Sigmoid colon (tissue), 7 donors: Measurements from ENCODE around the gene CARS1. TPM values are rescaled to one million over a fixed set of nuclear protein-coding genes. Genes with fewer than 3 reads are reported as not detected.

Source experiments
- DNase-seq: peaks from one replicate; pipeline ENCODE4 v3.0.0-alpha.2; 2019
- H3K27ac ChIP-seq, 4 donors: fragments of 200-600 bp; sonication (generic); one replicate each; pipeline ENCODE4 v1.5.1; 2016 to 2019; ENCODE audit warnings: mild to moderate bottlenecking in 1 of 4
- H3K27me3 ChIP-seq, 3 donors: fragments of 200-600 bp; sonication (generic); one replicate each; pipeline ENCODE4 v1.5.1; 2019; ENCODE audit warnings: mild to moderate bottlenecking in 1 of 3
- H3K36me3 ChIP-seq, 4 donors: fragments of 200-600 bp; sonication (generic); one replicate each; pipeline ENCODE4 v1.5.1; 2016 to 2019
- H3K4me1 ChIP-seq, 4 donors: fragments of 200-600 bp; sonication (generic); one replicate each; pipeline ENCODE4 v1.5.1; 2017 to 2019
- H3K4me3 ChIP-seq, 4 donors: fragments of 200-600 bp; sonication (generic); one replicate each; pipeline ENCODE4 v1.5.1; 2017 to 2019; ENCODE audit warnings: mild to moderate bottlenecking in 2 of 4, moderate library complexity in 1 of 4
- H3K9me3 ChIP-seq, 4 donors: fragments of 200-600 bp in 3 of 4; sonication (generic) in 3 of 4; one replicate each; pipeline versions ENCODE4 v1.5.1 to v1.6.1; 2013 to 2019
- CTCF ChIP-seq, 4 experiments: fragments of 450-650 bp in 3 of 4; fragments of 200-600 bp in 1 of 4; IDR thresholded peaks; one replicate each; pipeline ENCODE4 v1.5.1; 2016 to 2019; ENCODE audit warnings: antibody characterized with exemption in 4 of 4, mild to moderate bottlenecking in 3 of 4, moderate library complexity in 2 of 4
- EP300 ChIP-seq, 4 donors: sonication (generic); formaldehyde crosslinking; IDR thresholded peaks; one replicate each; pipeline ENCODE4 v1.6.1; 2017; ENCODE audit warnings: antibody characterized with exemption in 4 of 4
- POLR2A ChIP-seq, 2 donors: fragments of 450-650 bp; IDR thresholded peaks; one replicate each; pipeline ENCODE4 v1.6.1; 2016; ENCODE audit warnings: antibody characterized with exemption in 2 of 2, mild to moderate bottlenecking in 2 of 2, moderate library complexity in 2 of 2
- POLR2AphosphoS5 ChIP-seq, 4 donors: sonication (generic); formaldehyde crosslinking; IDR thresholded peaks; one replicate each; pipeline ENCODE4 v1.6.1; 2017; ENCODE audit warnings: antibody characterized with exemption in 4 of 4
- WGBS, 2 donors: extraction: QIAGEN DNeasy Blood & Tissue Kit; methylation state at CpG; one replicate each; pipeline ENCODE4 v1.1.7; 2013; 5-methylcytosine and 5-hydroxymethylcytosine counted together
- intact Hi-C: fragments of 100-400 bp; cut with DNase I; formaldehyde crosslinking; loops from one replicate; pipeline ENCODE4 v1.15.1; 2023
- polyA plus RNA-seq, 3 donors: library from polyadenylated mRNA; stranded (reverse); fragments of 200-250 nt; gene quantifications; one replicate each; pipeline ENCODE4 v1.2.3, GENCODE V29; 2013
- total RNA-seq, 4 donors: library from RNA; depleted of rRNA; stranded (reverse); fragments of >200 nt; gene quantifications; one replicate each; pipeline ENCODE4 v1.1.0, GENCODE V29; 2016
- donor health status: healthy with polysubstance abuse.
- donor health status: Bipolar disorder and iron deficiency.
- donor health status: healthy.

The CARS1 gene
- total and polyA plus RNA-seq, 7 donors = 21.0 to 57.1 (median 35.9) TPM

GRCh38 chr11:3104051-3104714 lies 47.0 kb upstream of the CARS1 start:
- H3K9me3 ChIP-seq = no peaks in the 10 kb centered on the region
- 92 to 94% methylated on average over 22 of the region's 22 CpGs for WGBS, 2 donors
- peaks cover 0 to 4% (median 0%) of the 10 kb centered on the region in 4 donors for H3K4me1 ChIP-seq
- peaks cover 8 to 77% (median 30%) of the 10 kb centered on the region in 4 donors for H3K36me3 ChIP-seq
- DNase-seq = peak; percentile 59
- TF ChIP-seq POLR2AphosphoS5 (IDR thresholded peaks at IDR 0.05) (no peak), EP300 (IDR thresholded peaks at IDR 0.05) (no peak), POLR2A (IDR thresholded peaks at IDR 0.05) (no peak), CTCF (IDR thresholded peaks at IDR 0.05) (no peak)
- H3K27me3 ChIP-seq = no peaks in the 10 kb centered on the region
- H3K4me3 ChIP-seq = no peak overlapping the region
- intact Hi-C loops = no loop called here
- H3K27ac ChIP-seq = no peak overlapping the region

- 86 to 91% methylated on average over 11 of the region's 11 CpGs for WGBS, 2 donors
- DNase-seq = peak; percentile 53
- TF ChIP-seq EP300 (IDR thresholded peaks at IDR 0.05) (no peak), CTCF (IDR thresholded peaks at IDR 0.05) (no peak), POLR2A (IDR thresholded peaks at IDR 0.05) (no peak), POLR2AphosphoS5 (IDR thresholded peaks at IDR 0.05) (no peak)
- H3K9me3 ChIP-seq = no peaks in the 10 kb centered on the region
- no peaks in the 10 kb centered on the region for H3K27me3 ChIP-seq
- H3K4me3 ChIP-seq = no peak overlapping the region
- H3K4me1 ChIP-seq = peaks cover 0 to 4% (median 0%) of the 10 kb centered on the region in 4 donors
- H3K36me3 ChIP-seq = peaks cover 8 to 76% (median 35%) of the 10 kb centered on the region in 4 donors
- intact Hi-C loops = no loop called here
- H3K27ac ChIP-seq = no peak overlapping the region
Measured at GRCh38 chr11:3103076-3103475, 45.9 kb upstream of the CARS1 start.

- intact Hi-C loops = no loop called here
- peaks cover 8 to 76% (median 32%) of the 10 kb centered on the region in 4 donors for H3K36me3 ChIP-seq
Measured at GRCh38 chr11:3102641-3102921, 45.4 kb upstream of the CARS1 start.

GRCh38 chr11:3101921-3102640 lies 44.9 kb upstream of the CARS1 start:
- H3K9me3 ChIP-seq = no peaks in the 10 kb centered on the region
- TF ChIP-seq CTCF (IDR thresholded peaks at IDR 0.05) (no peak), POLR2A (IDR thresholded peaks at IDR 0.05) (no peak), EP300 (IDR thresholded peaks at IDR 0.05) (no peak), POLR2AphosphoS5 (IDR thresholded peaks at IDR 0.05) (no peak)
- H3K27ac ChIP-seq = no peak overlapping the region
- DNase-seq = peak; percentile 61
- H3K4me3 ChIP-seq = no peak overlapping the region
- H3K27me3 ChIP-seq = no peaks in the 10 kb centered on the region
- peaks cover 0 to 4% (median 0%) of the 10 kb centered on the region in 4 donors for H3K4me1 ChIP-seq
- H3K36me3 ChIP-seq = peaks cover 3 to 75% (median 27%) of the 10 kb centered on the region in 4 donors
- WGBS, 2 donors = 87 to 89% methylated on average over 20 of the region's 20 CpGs
- intact Hi-C loops = no loop called here

More at GRCh38 chr11:3102641-3102921, 45.4 kb upstream of the CARS1 start:
- Histone ChIP-seq H3K27me3 (no peaks in the 10 kb centered on the region), H3K4me1 (peaks cover 0 to 4% (median 0%) of the 10 kb centered on the region in 4 donors), H3K27ac (no peak overlapping the region), H3K4me3 (no peak overlapping the region), H3K9me3 (no peaks in the 10 kb centered on the region)
- TF ChIP-seq CTCF (IDR thresholded peaks at IDR 0.05) (no peak), POLR2AphosphoS5 (IDR thresholded peaks at IDR 0.05) (no peak), EP300 (IDR thresholded peaks at IDR 0.05) (no peak), POLR2A (IDR thresholded peaks at IDR 0.05) (no peak)
- DNase-seq = peak; percentile 40
- 89 to 94% methylated on average over 5 of the region's 5 CpGs for WGBS, 2 donors
